OCI-LY3 (cell line): ENCODE measurements around the gene UBTD1.

ENCODE experiments used
- EZH2phosphoT487 ChIP-seq: fragments of 200-600 bp; shearing (Covaris generic); IDR thresholded peaks from 2 replicates; pipeline ENCODE4 v1.6.1; 2018; ENCODE audit warnings: antibody characterized with exemption, mixed run types, low read depth
- TF ChIP-seq, protein P1 (sequence below): fragments of 200-600, 300-600 bp; sonication (generic); IDR thresholded peaks from 2 replicates; pipeline ENCODE4 v1.5.1; 2014; ENCODE audit warnings: antibody characterized with exemption, low read length, low read depth

DNA sequence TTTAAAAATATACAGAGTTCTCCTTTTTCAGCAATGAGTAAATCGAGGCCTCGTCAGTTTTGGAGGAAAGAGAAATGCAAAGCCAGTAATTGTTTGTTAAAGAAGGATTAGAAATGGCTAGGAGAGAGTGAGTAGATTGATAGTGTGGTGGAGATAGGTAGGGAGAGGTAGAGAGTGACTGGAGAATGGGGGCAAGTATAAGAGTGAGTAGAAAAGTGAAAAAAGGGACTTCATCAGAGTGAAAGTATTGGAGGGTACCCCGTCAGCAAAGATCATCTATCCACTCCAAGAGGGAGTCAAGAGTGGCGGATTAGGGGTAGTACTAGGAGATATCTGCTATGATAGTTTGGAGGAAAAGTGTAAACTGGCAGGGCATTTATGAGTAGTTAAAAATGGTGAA, 64.6 kb downstream of the UBTD1 start:
- TF ChIP-seq, protein P1, sequence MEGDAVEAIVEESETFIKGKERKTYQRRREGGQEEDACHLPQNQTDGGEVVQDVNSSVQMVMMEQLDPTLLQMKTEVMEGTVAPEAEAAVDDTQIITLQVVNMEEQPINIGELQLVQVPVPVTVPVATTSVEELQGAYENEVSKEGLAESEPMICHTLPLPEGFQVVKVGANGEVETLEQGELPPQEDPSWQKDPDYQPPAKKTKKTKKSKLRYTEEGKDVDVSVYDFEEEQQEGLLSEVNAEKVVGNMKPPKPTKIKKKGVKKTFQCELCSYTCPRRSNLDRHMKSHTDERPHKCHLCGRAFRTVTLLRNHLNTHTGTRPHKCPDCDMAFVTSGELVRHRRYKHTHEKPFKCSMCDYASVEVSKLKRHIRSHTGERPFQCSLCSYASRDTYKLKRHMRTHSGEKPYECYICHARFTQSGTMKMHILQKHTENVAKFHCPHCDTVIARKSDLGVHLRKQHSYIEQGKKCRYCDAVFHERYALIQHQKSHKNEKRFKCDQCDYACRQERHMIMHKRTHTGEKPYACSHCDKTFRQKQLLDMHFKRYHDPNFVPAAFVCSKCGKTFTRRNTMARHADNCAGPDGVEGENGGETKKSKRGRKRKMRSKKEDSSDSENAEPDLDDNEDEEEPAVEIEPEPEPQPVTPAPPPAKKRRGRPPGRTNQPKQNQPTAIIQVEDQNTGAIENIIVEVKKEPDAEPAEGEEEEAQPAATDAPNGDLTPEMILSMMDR: no peak
- no peak for TF ChIP-seq EZH2phosphoT487
